HG03354 (cell line): ENCODE results near the gene PHF3.

Experiments
- ATAC-seq: cut with Tn5 transposase; IDR thresholded peaks from one replicate; pipeline ENCODE4 v1.9.1; 2021; ENCODE audit warnings: mild to moderate bottlenecking; ENCODE audit not compliant: unreplicated experiment, poor library complexity, severe bottlenecking

The PHF3 gene

GRCh38 chr6:63637865-63638445 is 2.4 kb downstream of the PHF3 start:
- no peak for ATAC-seq

- ATAC-seq, result peak; percentile 9
These were observed 4.5 kb downstream of the PHF3 start for GRCh38 chr6:63640062-63640461.

- ATAC-seq, result peak; percentile 62
These were observed 8.3 kb downstream of the PHF3 start for GRCh38 chr6:63643862-63644261.

GRCh38 chr6:63644668-63645326 is 9.2 kb downstream of the PHF3 start:
- ATAC-seq, result no peak

- ATAC-seq, result no peak
These were observed 13.7 kb downstream of the PHF3 start for GRCh38 chr6:63649269-63649668.

- ATAC-seq, result no peak
These were observed 14.3 kb downstream of the PHF3 start for GRCh38 chr6:63649847-63650265.

GRCh38 chr6:63652980-63653379 is 17.4 kb downstream of the PHF3 start:
- ATAC-seq, result no peak

- ATAC-seq, result no peak
These were observed 25.2 kb downstream of the PHF3 start for GRCh38 chr6:63660757-63661156.

GRCh38 chr6:63661769-63662168 is 26.2 kb downstream of the PHF3 start:
- no peak for ATAC-seq

- ATAC-seq, result no peak
These were observed 27.7 kb downstream of the PHF3 start for GRCh38 chr6:63663147-63663955.

GRCh38 chr6:63663956-63664281 is 28.3 kb downstream of the PHF3 start:
- ATAC-seq, result no peak

- no peak for ATAC-seq
These were observed 35.6 kb downstream of the PHF3 start for GRCh38 chr6:63671098-63671754.

GRCh38 chr6:63672582-63673129 is 37.1 kb downstream of the PHF3 start:
- no peak for ATAC-seq

- no peak for ATAC-seq
These were observed 38.1 kb downstream of the PHF3 start for GRCh38 chr6:63673692-63674091.

GRCh38 chr6:63674635-63675034 is 39.0 kb downstream of the PHF3 start:
- no peak for ATAC-seq

- no peak for ATAC-seq
These were observed 39.5 kb downstream of the PHF3 start for GRCh38 chr6:63675138-63675537.

- ATAC-seq, result no peak
These were observed 41.0 kb downstream of the PHF3 start for GRCh38 chr6:63676412-63677114.

GRCh38 chr6:63677282-63677681 is 41.7 kb downstream of the PHF3 start:
- ATAC-seq, result no peak

GRCh38 chr6:63683071-63683603 is 47.5 kb downstream of the PHF3 start:
- no peak for ATAC-seq
